ENCODE results near the gene RAB6A. TPM values are rescaled to one million over a fixed set of nuclear protein-coding genes. Genes with fewer than 3 reads are reported as not detected.

RAB6A gene
- total RNA-seq, 1 donor = 158 TPM

- TF ChIP-seq CTCF (IDR thresholded peaks at IDR 0.05; ENCODE audit: insufficient read depth, low read length) = no peak
- no peak overlapping the region for H3K4me3 ChIP-seq (ENCODE audit: low read depth, low read length)
- no peak for DNase-seq (ENCODE audit: low read depth)
Observed at GRCh38 chr11:73648121-73648520, 112.8 kb downstream of the RAB6A start.

DNA sequence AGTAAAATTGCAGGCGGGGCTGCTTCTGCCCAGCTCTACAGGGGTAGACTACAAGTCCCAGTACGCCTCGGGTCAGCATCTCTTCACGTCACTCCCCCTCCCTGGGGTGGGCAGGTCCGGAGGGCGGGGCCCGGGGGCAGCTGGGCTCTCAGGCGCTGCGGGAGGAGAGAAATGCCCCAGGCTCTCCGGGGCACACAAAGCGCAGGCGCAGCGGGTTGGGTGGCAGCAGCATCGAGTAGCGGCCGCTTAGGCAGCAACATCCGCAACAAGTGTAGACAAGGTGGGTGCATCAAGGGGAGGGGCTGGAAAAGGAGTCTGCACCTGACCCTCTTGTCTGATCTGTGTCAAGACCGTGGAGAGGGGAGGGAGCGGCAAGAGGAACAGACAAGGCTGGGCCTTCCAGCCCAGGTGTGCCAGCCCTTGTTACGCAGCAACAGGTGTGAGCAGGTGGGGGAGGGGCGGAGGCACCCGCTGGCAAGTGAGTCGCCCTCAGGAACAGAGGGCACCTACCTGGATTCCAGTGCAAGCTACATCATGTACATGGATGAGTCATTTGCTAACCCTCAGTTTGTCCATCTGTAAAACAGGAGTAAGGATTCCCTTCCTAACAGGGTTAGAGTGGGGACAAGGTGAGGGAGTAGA lies 113.3 kb downstream of the RAB6A start:
- TF ChIP-seq CTCF (IDR thresholded peaks at IDR 0.05; ENCODE audit: insufficient read depth, low read length) = no peak
- H3K4me3 ChIP-seq (ENCODE audit: low read depth, low read length) = peak overlapping the region; percentile 47
- peak; percentile 75 for DNase-seq (ENCODE audit: low read depth)

- H3K4me3 ChIP-seq (ENCODE audit: low read depth, low read length) = no peak within 1 kb of the TSS
- no peak for TF ChIP-seq CTCF (IDR thresholded peaks at IDR 0.05; ENCODE audit: insufficient read depth, low read length)
- DNase-seq (ENCODE audit: low read depth) = no peak
Observed at GRCh38 chr11:73645972-73646631, 114.8 kb downstream of the RAB6A start, which contains the start of gene PLEKHB1. TSS of gene PLEKHB1 (plus strand) at chr11:73646581. CDS start at chr11:73646609, 28 bp downstream.

DNA sequence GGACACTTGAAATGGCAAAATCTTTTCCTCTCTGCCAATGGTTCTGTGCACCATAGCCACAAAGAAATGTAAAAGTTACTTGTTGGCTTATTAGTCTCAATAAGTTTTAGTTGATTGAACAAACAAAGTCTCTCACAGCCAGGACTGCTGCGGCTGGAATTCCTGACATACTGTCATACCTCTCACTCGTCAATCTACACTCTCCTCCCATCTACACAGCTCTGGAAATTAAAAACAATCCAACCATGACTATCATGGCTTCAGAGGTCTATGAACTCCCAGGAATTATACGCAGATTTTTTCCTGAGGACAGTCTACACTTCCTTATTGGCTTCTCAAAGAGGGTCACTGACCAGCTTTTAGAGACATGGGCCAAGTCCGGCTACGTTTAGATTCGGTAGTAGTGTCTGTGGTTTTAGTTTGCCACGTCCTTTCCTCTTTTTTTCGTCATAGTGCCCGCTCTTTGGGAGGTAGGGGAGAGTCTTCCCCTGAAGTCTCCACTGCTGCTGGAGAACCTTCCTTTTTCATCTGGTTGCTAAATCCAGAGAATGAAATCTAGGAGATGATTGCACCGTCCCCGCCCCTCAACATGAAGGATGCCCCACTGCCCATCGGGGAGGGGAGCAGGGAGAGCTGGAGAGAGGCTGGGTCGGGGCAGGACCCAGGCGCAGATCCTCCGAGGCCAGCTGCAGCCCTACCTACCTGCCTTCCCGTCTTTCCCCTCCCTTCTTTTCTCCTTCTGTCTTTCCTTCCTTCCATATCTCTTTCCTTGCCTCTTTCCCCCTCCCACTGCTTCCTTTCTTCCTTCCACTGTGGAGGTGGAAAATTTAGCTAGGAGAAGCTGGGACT lies 115.5 kb downstream of the RAB6A start:
- TF ChIP-seq CTCF (IDR thresholded peaks at IDR 0.05; ENCODE audit: insufficient read depth, low read length) = no peak
- no peak for DNase-seq (ENCODE audit: low read depth)
- H3K4me3 ChIP-seq (ENCODE audit: low read depth, low read length) = no peak overlapping the region

- no peak for TF ChIP-seq CTCF (IDR thresholded peaks at IDR 0.05; ENCODE audit: insufficient read depth, low read length)
- DNase-seq (ENCODE audit: low read depth) = no peak
- no peak overlapping the region for H3K4me3 ChIP-seq (ENCODE audit: low read depth, low read length)
Observed at GRCh38 chr11:73641668-73642067, 119.2 kb downstream of the RAB6A start.

DNA sequence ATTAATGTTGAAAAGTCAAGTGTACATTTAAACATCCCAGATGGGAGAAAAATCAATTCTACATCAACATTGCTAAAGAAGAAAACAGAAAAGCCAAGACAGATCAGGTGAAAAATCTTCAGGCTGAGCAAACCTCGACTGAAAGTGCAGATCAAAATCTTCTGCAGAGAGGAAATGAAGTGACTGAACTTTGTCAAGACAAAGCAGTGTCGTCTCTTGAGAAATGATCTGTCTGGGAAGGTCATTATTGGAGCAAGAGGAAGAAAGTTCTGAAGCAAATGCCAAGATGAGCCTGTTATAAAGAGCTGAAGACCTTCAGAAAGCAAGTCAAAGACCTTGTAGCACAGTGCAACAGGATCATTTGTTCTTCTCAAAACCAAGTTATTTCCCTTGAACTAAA lies 120.3 kb downstream of the RAB6A start:
- TF ChIP-seq CTCF (IDR thresholded peaks at IDR 0.05; ENCODE audit: insufficient read depth, low read length) = no peak
- no peak overlapping the region for H3K4me3 ChIP-seq (ENCODE audit: low read depth, low read length)
- no peak for DNase-seq (ENCODE audit: low read depth)

All from fibroblast of the aortic adventitia (primary cell).